Camera-type eye (tissue), 1 donor: Measurements from ENCODE around the gene KLHL15. TPM values are rescaled to one million over a fixed set of nuclear protein-coding genes. Genes with fewer than 3 reads are reported as not detected.

Experiments used
- total RNA-seq: library from RNA; depleted of rRNA; stranded (reverse); fragments of >200 nt; gene quantifications from one replicate; pipeline ENCODE4 v1.2.3, GENCODE V29; 2014

Gene KLHL15
- total RNA-seq: 33.3 TPM

GRCh38 chrX:24027086-24027485, at the start of gene KLHL15:
TSS of gene KLHL15 (minus strand) at chrX:24027186. CDS start at chrX:24006693, 20,493 bp downstream.

DNA sequence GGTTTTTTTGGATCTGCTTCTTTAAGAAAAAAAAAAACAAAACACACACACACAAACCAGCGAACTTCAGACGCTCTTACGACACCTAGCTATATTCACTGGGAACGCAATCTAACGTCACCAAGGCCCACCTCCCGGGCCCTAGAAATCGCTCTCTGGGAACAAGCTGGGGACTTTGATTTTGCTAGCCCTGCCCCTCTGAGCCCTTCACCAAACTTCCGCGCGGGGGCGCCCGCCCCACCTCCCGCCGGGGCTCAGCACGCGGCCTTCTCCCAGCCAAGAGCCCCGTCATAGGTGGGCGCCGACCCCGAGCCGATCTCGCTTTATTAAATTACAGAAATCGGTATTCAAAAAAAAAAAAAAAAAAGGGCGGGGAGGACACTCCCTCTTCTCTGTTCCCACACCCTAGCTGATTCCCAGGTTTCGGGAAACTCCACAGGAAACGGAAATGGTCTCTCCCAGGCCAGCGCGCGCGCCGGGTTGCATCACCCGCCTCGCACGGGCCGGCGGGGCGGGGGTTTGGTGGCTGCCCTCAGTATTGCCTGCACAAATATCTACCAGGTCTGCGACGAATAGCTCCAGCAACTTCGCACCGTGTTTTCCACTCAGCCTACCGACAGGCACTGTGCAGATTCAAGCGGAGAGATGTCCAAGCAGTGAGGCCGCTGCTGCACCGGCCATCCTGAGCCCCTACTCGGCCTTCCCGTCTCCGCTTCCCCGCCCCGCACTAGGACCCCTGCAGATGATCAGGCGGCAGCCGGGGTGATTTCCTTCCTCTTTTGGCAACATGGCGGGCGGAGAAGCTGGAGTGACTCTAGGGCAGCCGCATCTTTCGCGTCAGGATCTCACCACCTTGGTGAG, 27.4 kb upstream of the KLHL15 start, which contains the start of gene EIF2S3:
EIF2S3 (plus strand) TSS at position 775 of the 861 bp plus-strand sequence; CDS start at position 788, 13 bp downstream.

Other genes starting within 250 kb of the KLHL15 start
- 319 TPM for gene SAT1, start 244.0 kb downstream of the KLHL15 start, total RNA-seq
- 16.9 TPM for gene APOO, start 119.2 kb downstream of the KLHL15 start, total RNA-seq
- gene CXorf58, start 119.2 kb downstream of the KLHL15 start, total RNA-seq: 0.22 TPM
- gene EIF2S3, start 27.8 kb upstream of the KLHL15 start, total RNA-seq: 150 TPM
- gene ZFX, start 122.5 kb upstream of the KLHL15 start, total RNA-seq: 128 TPM